Caco-2 (cell line): Measurements from ENCODE around the gene WNT10A. TPM values are rescaled to one million over a fixed set of nuclear protein-coding genes. Genes with fewer than 3 reads are reported as not detected.

Experiments used
- BruUV-seq: library from RNA; stranded (reverse); fragments of 400-500 nt; replicated peaks from 2 replicates; lab custom pipeline; 2021; lab: Mats Ljungman, UMichigan
- CTCF ChIA-PET: fragments of 300-600 bp; sonication (Branson Sonifier 250); formaldehyde crosslinking; loops from one replicate; lab custom pipeline; 2022; ENCODE audit warnings: antibody characterized with exemption; lab: Charles Lee
- POLR2A ChIA-PET: fragments of 300-600 bp; sonication (Branson Sonifier 250); formaldehyde crosslinking; loops from one replicate; lab custom pipeline; 2022; ENCODE audit warnings: antibody characterized with exemption; lab: Charles Lee
- DNase-seq, 2 experiments: peaks; one replicate each; pipeline versions ENCODE4 v3.0.0 to v3.0.0-alpha.2; 2020 to 2022
- H3K27me3 ChIP-seq: replicated peaks from 2 replicates; pipeline ENCODE4 v1.6.0; 2011; ENCODE audit warnings: low read length; ENCODE audit not compliant: control insufficient read depth, insufficient read depth
- H3K36me3 ChIP-seq: 2 replicates; pipeline ENCODE4 v1.5.1; 2011; ENCODE audit warnings: low read length; ENCODE audit not compliant: control insufficient read depth, insufficient read depth
- H3K4me1 ChIP-seq: fragments of 250-450 bp; sonication (Bioruptor Pico); 2 replicates; pipeline ENCODE4 v1.5.1; 2020; ENCODE audit warnings: mild to moderate bottlenecking
- H3K4me3 ChIP-seq: 2 replicates; pipeline ENCODE4 v1.5.1; 2011; ENCODE audit warnings: low read depth, mild to moderate bottlenecking, control low read depth, low read length
- H3K9me3 ChIP-seq: fragments of 250-450 bp; sonication (Bioruptor Pico); 2 replicates; pipeline ENCODE4 v1.5.1; 2020; ENCODE audit warnings: mild to moderate bottlenecking, moderate library complexity
- H3K27ac Mint-ChIP-seq: one replicate; pipeline ENCODE4 v1.8.0; 2022; ENCODE audit warnings: mixed read lengths; ENCODE audit not compliant: unreplicated experiment
- H3K27me3 Mint-ChIP-seq: one replicate; pipeline ENCODE4 v1.8.0; 2022; ENCODE audit warnings: mixed read lengths; ENCODE audit not compliant: insufficient read depth, unreplicated experiment
- H3K36me3 Mint-ChIP-seq: one replicate; pipeline ENCODE4 v1.8.0; 2022; ENCODE audit warnings: mild to moderate bottlenecking, mixed read lengths; ENCODE audit not compliant: insufficient read depth, unreplicated experiment
- H3K4me1 Mint-ChIP-seq: one replicate; pipeline ENCODE4 v1.8.0; 2022; ENCODE audit warnings: low read depth, mixed read lengths; ENCODE audit not compliant: unreplicated experiment
- H3K4me3 Mint-ChIP-seq: one replicate; pipeline ENCODE4 v1.8.0; 2022; ENCODE audit warnings: mild to moderate bottlenecking, moderate library complexity, mixed read lengths; ENCODE audit not compliant: unreplicated experiment
- H3K9me3 Mint-ChIP-seq: one replicate; pipeline ENCODE4 v1.8.0; 2022; ENCODE audit warnings: mixed read lengths; ENCODE audit not compliant: unreplicated experiment
- intact Hi-C: fragments of 100-400 bp; cut with micrococcal nuclease; formaldehyde crosslinking; loops from one replicate; pipeline ENCODE4 v1.10.0; 2022; ENCODE audit not compliant: unreplicated experiment
- total RNA-seq: library from RNA; stranded (reverse); gene quantifications from 2 replicates; pipeline ENCODE4 v1.2.3, GENCODE V29; 2022
- TF ChIP-seq, protein P1 (sequence below), 2 experiments: fragments of 200-600 bp in 1 of 2; IDR thresholded peaks; 1 replicate in 1 of 2; 2 replicates in 1 of 2; pipeline versions ENCODE4 v1.5.1 to v1.8.0; 2011 to 2022; ENCODE audit warnings: antibody characterized with exemption in 1 of 2, control low read depth in 1 of 2, inconsistent platforms in 1 of 2, low read depth in 1 of 2, low read length in 1 of 2, mild to moderate bottlenecking in 1 of 2, moderate library complexity in 1 of 2; ENCODE audit not compliant: insufficient read depth in 1 of 2, severe bottlenecking in 1 of 2, unreplicated experiment in 1 of 2

WNT10A gene
- total RNA-seq, 1 experiment from 2014 or later = 1.2 TPM

DNA sequence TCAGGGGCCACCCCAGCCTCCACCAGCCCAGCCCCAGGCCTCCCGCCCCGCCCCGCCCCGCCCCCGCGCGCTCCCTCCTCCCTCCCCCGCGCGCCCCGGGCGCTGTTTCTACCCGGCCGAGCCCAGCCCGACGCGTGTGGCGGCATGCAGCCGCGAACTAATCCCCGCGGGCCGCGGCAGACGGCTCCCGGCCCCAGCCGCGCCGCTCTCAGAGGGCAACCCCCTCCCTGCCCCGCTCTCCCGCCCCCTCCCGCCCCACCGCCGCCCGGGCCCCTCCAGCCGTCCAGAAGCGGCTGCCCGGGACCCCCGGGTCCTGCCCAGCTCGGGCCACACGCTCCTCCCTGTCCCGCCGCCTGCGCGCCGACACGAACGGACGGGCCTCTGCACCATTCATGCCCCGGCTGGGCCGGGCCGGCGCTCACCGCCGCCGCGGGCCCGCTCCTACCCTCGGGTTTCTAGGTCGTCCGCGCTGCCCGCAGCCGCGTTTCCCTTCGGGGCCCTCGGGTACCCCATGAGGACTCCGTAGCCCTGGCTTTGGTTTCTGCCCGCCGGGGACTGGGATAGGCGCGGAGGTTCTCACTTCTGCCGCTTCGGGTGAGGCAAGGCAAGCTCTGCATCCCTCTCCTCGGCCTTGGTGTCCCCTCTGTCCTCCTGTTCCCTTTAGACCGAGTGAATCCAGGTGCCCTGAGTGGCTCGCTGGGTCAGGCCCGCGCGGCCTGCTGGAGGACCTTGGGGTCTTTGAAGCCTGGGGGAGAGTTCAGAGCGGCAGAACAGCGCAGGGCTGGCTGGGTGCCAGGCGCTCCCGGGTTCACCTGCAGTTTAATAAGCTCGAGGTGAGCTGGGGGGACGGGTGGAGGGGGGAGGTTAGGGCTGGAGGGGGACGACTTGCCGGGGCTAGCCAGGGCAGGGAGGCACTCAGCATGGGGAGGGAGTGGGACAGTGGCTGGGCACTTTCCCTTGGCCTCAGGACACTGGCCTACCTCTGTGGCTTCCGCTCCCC is 3.1 kb downstream of the WNT10A start:
- Mint-ChIP-seq H3K27me3 (peaks cover 2% of the 10 kb centered on the region), H3K4me1 (no peaks in the 10 kb centered on the region), H3K9me3 (no peaks in the 10 kb centered on the region), H3K27ac (no peak overlapping the region), H3K36me3 (no peaks in the 10 kb centered on the region), H3K4me3 (peak overlapping the region; percentile 36)
- TF ChIP-seq, protein P1, sequence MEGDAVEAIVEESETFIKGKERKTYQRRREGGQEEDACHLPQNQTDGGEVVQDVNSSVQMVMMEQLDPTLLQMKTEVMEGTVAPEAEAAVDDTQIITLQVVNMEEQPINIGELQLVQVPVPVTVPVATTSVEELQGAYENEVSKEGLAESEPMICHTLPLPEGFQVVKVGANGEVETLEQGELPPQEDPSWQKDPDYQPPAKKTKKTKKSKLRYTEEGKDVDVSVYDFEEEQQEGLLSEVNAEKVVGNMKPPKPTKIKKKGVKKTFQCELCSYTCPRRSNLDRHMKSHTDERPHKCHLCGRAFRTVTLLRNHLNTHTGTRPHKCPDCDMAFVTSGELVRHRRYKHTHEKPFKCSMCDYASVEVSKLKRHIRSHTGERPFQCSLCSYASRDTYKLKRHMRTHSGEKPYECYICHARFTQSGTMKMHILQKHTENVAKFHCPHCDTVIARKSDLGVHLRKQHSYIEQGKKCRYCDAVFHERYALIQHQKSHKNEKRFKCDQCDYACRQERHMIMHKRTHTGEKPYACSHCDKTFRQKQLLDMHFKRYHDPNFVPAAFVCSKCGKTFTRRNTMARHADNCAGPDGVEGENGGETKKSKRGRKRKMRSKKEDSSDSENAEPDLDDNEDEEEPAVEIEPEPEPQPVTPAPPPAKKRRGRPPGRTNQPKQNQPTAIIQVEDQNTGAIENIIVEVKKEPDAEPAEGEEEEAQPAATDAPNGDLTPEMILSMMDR (IDR thresholded peaks at IDR 0.05; ENCODE audit: insufficient read depth in 1 of 2, low read depth in 1 of 2, low read length in 1 of 2, severe bottlenecking in 1 of 2, unreplicated experiment in 1 of 2) = no peak
- no peaks in the 10 kb centered on the region for H3K9me3 ChIP-seq
- intact Hi-C loops = no loop called here
- ChIA-PET POLR2A (interaction anchor here (0.6 kb wide), 2 partner anchors 13 to 56 kb away, joined by 3 to 6 read pairs; no protein-coding TSS in a partner anchor), CTCF (interaction anchor here (2.3 kb wide), 1 partner anchor 14 kb away, joined by 19 read pairs; no protein-coding TSS in a partner anchor)
- H3K4me1 ChIP-seq = peaks cover 13% of the 10 kb centered on the region
- no peaks in the 10 kb centered on the region for H3K36me3 ChIP-seq
- H3K4me3 ChIP-seq = no peak overlapping the region
- H3K27me3 ChIP-seq = no peaks in the 10 kb centered on the region
- no TSS peak for BruUV-seq
- DNase-seq = peak in 1 of 2 experiments; percentile 28

DNA sequence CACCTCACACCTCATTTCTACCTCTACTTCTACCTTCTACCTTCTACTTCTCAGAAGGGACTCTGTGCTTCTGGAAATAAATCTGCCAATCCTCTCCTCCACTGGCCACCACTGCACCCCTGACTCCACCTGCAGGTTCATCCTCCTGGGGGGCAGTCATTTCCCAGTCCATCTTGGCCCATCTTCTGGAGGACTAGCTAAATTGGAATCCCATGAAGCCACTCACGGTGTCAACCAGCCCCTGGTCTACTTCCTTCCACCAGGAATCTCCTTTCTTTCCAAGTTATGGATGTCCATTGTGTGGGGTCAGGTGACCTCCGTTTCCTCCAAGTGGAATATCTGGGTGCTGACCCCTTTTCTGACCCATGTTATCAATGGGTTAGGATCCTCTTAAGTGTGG is 3.9 kb downstream of the WNT10A start:
- no TSS peak for BruUV-seq
- Mint-ChIP-seq H3K36me3 (no peaks in the 10 kb centered on the region), H3K4me1 (no peaks in the 10 kb centered on the region), H3K9me3 (no peaks in the 10 kb centered on the region), H3K27me3 (peaks cover 2% of the 10 kb centered on the region), H3K4me3 (peak overlapping the region; percentile 36), H3K27ac (no peak overlapping the region)
- Histone ChIP-seq H3K27me3 (no peaks in the 10 kb centered on the region), H3K4me1 (peaks cover 8% of the 10 kb centered on the region), H3K36me3 (no peaks in the 10 kb centered on the region), H3K9me3 (no peaks in the 10 kb centered on the region), H3K4me3 (no peak overlapping the region)
- intact Hi-C loops = no loop called here
- ChIA-PET CTCF (interaction anchor here (1.1 to 2.3 kb wide), 2 partner anchors 8 to 13 kb away, joined by 8 to 19 read pairs; no protein-coding TSS in a partner anchor), POLR2A (interaction anchor here (0.6 kb wide), 2 partner anchors 12 to 55 kb away, joined by 3 to 6 read pairs; no protein-coding TSS in a partner anchor)
- DNase-seq = peak in 1 of 2 experiments; percentile 11
- TF ChIP-seq, protein P1 (IDR thresholded peaks at IDR 0.05; ENCODE audit: insufficient read depth in 1 of 2, low read depth in 1 of 2, low read length in 1 of 2, severe bottlenecking in 1 of 2, unreplicated experiment in 1 of 2) = no peak
